ENCODE results near the gene RHD.

Gene RHD

DNA sequence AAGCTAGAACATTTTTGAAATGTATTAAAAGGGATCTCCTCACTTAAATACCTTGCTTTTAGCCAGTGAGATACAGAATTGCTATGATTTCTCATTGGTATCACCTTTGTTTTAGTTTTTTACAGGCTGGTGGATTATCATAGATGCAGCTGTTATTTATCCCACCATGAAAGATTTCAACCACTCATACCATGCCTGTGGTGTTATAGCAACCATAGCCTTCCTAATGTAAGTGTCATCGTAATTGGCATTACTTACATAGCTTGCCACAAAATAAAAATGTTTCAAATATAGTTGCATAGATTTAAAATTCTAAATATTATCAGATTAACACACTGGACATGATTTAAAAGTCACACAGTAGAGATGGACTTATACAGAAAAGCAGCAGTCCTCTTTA is 70.5 kb downstream of the RHD start:
- TF ChIP-seq, protein P1, sequence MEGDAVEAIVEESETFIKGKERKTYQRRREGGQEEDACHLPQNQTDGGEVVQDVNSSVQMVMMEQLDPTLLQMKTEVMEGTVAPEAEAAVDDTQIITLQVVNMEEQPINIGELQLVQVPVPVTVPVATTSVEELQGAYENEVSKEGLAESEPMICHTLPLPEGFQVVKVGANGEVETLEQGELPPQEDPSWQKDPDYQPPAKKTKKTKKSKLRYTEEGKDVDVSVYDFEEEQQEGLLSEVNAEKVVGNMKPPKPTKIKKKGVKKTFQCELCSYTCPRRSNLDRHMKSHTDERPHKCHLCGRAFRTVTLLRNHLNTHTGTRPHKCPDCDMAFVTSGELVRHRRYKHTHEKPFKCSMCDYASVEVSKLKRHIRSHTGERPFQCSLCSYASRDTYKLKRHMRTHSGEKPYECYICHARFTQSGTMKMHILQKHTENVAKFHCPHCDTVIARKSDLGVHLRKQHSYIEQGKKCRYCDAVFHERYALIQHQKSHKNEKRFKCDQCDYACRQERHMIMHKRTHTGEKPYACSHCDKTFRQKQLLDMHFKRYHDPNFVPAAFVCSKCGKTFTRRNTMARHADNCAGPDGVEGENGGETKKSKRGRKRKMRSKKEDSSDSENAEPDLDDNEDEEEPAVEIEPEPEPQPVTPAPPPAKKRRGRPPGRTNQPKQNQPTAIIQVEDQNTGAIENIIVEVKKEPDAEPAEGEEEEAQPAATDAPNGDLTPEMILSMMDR (IDR thresholded peaks at IDR 0.05; ENCODE audit: borderline replicate concordance, insufficient read depth, low read depth, low read length): no peak
- H3K4me3 ChIP-seq (ENCODE audit: low read depth, low read length): no peak overlapping the region

DNA sequence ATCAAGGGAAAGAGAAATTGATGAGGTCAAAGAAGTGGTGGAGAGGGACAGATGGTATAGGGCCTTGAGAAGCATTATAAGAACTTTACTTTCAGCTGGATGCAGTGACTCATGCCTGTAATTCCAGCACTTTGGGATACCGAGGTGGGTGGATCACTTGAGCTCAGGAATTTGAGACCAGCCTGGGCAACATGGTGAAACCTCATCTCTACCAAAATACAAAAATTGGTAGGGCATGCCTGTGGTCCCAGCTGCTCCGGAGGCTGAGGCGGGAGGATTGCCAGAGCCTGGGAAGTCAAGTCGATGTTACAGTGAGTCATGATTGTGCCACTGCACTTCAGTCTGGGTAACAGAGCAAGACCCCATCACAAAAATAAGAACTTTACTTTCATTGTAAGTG is 71.6 kb downstream of the RHD start:
- TF ChIP-seq, protein P1 (IDR thresholded peaks at IDR 0.05; ENCODE audit: borderline replicate concordance, insufficient read depth, low read depth, low read length): no peak

DNA sequence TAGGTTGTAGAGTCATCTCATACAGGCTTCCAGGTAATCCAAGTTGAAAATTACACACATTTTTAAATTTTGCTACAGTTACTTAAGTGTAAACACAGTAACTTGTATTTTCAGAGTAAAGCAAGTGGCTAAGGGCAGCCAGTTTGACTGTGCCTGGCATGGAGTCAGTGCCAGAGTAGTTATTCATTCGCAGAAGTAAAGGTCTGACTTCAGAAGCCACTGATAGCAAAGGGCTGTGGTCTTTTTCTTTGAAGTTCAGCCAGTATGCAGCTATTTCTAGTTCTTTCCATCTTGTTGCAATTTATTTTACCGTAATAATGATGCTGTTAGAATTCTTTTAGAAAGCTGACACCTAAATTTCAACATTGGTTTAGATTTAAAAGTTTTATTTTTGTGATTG is 75.2 kb downstream of the RHD start:
- TF ChIP-seq, protein P1 (IDR thresholded peaks at IDR 0.05; ENCODE audit: borderline replicate concordance, insufficient read depth, low read depth, low read length): no peak
- H3K4me3 ChIP-seq (ENCODE audit: low read depth, low read length): no peak overlapping the region

More for the DNA sequence above, 71.6 kb downstream of the RHD start:
- H3K4me3 ChIP-seq (ENCODE audit: low read depth, low read length): no peak overlapping the region

DNA sequence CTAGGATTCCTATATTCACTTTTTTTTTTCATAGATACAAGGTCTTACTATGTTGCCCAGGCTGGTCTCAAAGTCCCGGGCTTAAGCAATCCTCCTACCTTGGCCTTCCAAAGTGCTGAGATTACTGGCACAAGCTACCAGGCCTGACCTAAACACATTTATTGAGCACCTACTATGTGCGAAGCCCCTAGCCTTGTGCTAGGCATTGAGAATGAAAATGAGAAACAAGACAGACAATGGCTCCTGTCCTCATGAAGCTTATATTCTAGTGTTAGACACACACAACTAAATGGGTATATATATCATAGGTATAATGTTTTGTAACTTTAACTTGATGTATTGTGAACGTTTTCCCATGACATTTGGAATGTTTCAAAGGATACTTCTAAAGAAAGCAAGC is 77.3 kb downstream of the RHD start:
- TF ChIP-seq, protein P1 (IDR thresholded peaks at IDR 0.05; ENCODE audit: borderline replicate concordance, insufficient read depth, low read depth, low read length): no peak
- no peak overlapping the region for H3K4me3 ChIP-seq (ENCODE audit: low read depth, low read length)

DNA sequence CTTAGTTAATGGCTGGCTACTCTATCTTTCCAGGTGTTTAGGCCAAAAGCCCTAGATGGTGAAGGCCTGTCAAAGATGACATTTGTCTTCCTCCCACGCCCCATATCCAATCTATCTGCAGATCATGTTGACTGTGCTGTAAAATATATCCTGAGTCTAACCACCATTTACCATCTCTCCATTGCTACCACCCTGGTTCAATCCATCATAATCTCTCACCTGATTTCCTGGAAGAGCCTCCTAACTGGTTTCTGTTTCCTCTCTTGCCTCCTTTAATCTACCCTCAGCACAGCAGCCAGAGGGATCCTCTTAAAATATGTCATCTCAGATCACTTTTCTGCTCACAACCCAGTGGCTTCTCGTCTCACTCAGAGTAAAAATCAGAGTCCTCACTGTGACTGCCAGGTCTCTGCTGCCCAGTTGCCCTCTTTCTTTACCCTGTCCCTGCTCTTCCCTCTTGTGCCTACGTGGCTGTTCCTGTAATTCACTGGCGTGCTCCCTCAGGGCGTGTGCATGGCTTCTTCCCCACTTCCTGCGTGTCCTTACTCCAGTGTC is 83.6 kb downstream of the RHD start:
- TF ChIP-seq, protein P1 (IDR thresholded peaks at IDR 0.05; ENCODE audit: borderline replicate concordance, insufficient read depth, low read depth, low read length): no peak
- H3K4me3 ChIP-seq (ENCODE audit: low read depth, low read length): no peak overlapping the region

DNA sequence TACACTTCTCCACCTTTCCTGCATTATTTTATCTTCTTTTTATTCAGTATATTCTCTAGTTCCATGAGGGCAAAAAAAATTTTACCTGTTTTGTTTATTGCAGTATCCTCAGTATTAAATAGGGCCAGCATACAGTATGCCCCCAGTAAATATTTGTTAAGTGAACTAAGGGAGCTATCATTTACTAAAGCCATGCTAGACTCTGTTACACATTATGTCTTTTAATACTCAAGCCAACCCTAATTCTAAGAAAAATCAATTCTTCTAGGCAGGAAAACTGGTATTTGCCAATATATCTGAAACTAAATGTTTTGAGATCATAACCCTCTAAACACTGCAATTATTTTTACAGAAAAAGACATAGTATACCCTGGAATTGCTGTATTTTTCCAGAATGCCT is 84.1 kb downstream of the RHD start:
- TF ChIP-seq, protein P1 (IDR thresholded peaks at IDR 0.05; ENCODE audit: borderline replicate concordance, insufficient read depth, low read depth, low read length): no peak
- no peak overlapping the region for H3K4me3 ChIP-seq (ENCODE audit: low read depth, low read length)

DNA sequence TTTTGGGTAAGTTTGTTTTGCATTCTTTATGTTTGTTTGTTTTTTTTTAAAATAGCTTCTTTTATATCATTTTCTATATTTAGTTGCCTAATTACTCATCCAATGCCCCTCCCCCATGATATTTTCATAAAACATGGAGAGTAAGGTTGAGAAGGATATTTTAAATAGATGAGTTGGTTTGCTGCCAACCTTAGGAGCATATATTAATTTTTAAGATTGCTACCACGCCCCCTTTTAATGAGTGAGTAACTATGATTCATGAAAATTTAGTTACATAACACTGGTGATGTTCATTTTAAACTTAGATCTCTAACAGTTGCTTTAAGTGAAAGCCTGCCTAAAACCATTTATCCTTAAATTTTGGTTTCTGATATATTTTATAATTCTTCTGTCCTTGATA is 84.5 kb downstream of the RHD start:
- TF ChIP-seq, protein P1 (IDR thresholded peaks at IDR 0.05; ENCODE audit: borderline replicate concordance, insufficient read depth, low read depth, low read length): no peak
- H3K4me3 ChIP-seq (ENCODE audit: low read depth, low read length): no peak overlapping the region

Measured in GM12875 (cell line).